Fibroblast of lung (primary cell): Measurements from ENCODE around the gene XBP1. TPM values are rescaled to one million over a fixed set of nuclear protein-coding genes. Genes with fewer than 3 reads are reported as not detected.

Experiments
- DNase-seq, 2 donors: peaks; one replicate each; pipeline versions ENCODE4 v3.0.0 to v3.0.0-alpha.2; 2010; ENCODE audit warnings: low read depth in 2 of 2
- H2AFZ ChIP-seq: 2 replicates; pipeline ENCODE4 v1.5.1; 2012; ENCODE audit warnings: low read length, control low read depth, inconsistent platforms
- H3K27ac ChIP-seq: 2 replicates; pipeline ENCODE4 v1.5.1; 2011; ENCODE audit warnings: low read length, control low read depth; ENCODE audit not compliant: insufficient read depth
- H3K27me3 ChIP-seq: 2 replicates; pipeline ENCODE4 v1.5.1; 2011; ENCODE audit warnings: mild to moderate bottlenecking, low read length; ENCODE audit not compliant: control insufficient read depth, insufficient read depth
- H3K36me3 ChIP-seq: 2 replicates; pipeline ENCODE4 v1.5.1; 2011; ENCODE audit warnings: low read length; ENCODE audit not compliant: control insufficient read depth, insufficient read depth
- H3K4me1 ChIP-seq: 2 replicates; pipeline ENCODE4 v1.5.1; 2011; ENCODE audit warnings: low read length; ENCODE audit not compliant: control insufficient read depth, insufficient read depth; ENCODE audit errors: extremely low read depth
- H3K4me2 ChIP-seq: 2 replicates; pipeline ENCODE4 v1.5.1; 2011; ENCODE audit warnings: low read length, control low read depth; ENCODE audit not compliant: insufficient read depth; ENCODE audit errors: extremely low read depth
- H3K4me3 ChIP-seq, 4 experiments: fragments of 200-600 bp in 1 of 4; sonication (generic) in 1 of 4; replicated peaks in 1 of 4; 2 replicates each; pipeline ENCODE4 v1.5.1; 2011 to 2016; ENCODE audit warnings: low read length in 4 of 4, low read depth in 3 of 4, mild to moderate bottlenecking in 3 of 4, control low read depth in 2 of 4, inconsistent platforms in 1 of 4, mixed read lengths in 1 of 4; ENCODE audit not compliant: insufficient read depth in 1 of 4; ENCODE audit errors: control extremely low read depth in 1 of 4
- H3K79me2 ChIP-seq: 2 replicates; pipeline ENCODE4 v1.5.1; 2012; ENCODE audit warnings: mild to moderate bottlenecking, low read length, inconsistent platforms; ENCODE audit not compliant: control insufficient read depth, insufficient read depth
- H3K9ac ChIP-seq: 2 replicates; pipeline ENCODE4 v1.5.1; 2011; ENCODE audit warnings: mild to moderate bottlenecking, low read length, control low read depth; ENCODE audit not compliant: insufficient read depth
- H3K9me3 ChIP-seq: 2 replicates; pipeline ENCODE4 v1.5.1; 2012; ENCODE audit warnings: low read depth, low read length; ENCODE audit not compliant: control insufficient read depth, insufficient read depth
- H4K20me1 ChIP-seq: 2 replicates; pipeline ENCODE4 v1.5.1; 2011; ENCODE audit warnings: low read length; ENCODE audit not compliant: control insufficient read depth, insufficient read depth; ENCODE audit errors: extremely low read depth
- CTCF ChIP-seq, 2 donors: IDR thresholded peaks in 1 of 2; conservative IDR thresholded peaks in 1 of 2; 1 replicate in 1 of 2; 2 replicates in 1 of 2; pipeline ENCODE4 v1.5.1; 2011 to 2012; ENCODE audit warnings: low read length in 2 of 2, control low read depth in 1 of 2, inconsistent platforms in 1 of 2, low read depth in 1 of 2, mild to moderate bottlenecking in 1 of 2
- EZH2 ChIP-seq: IDR thresholded peaks from 2 replicates; pipeline ENCODE4 v1.5.1; 2012; ENCODE audit warnings: low read length, control low read depth, mild to moderate bottlenecking; ENCODE audit errors: missing control alignments
- polyA plus RNA-seq, 2 donors: library from polyadenylated mRNA; depleted of rRNA in 1 of 2; stranded (reverse) in 1 of 2; unstranded in 1 of 2; fragments of >200 nt; gene quantifications; 2 replicates each; pipeline ENCODE4 v1.2.1, GENCODE V29; 2011 to 2012; ENCODE audit warnings: missing spikeins in 1 of 2
- total RNA-seq: library from RNA; depleted of rRNA; stranded (reverse); fragments of >200 nt; gene quantifications from 2 replicates; pipeline ENCODE4 v1.2.1, GENCODE V29; 2014

XBP1 gene
- total and polyA plus RNA-seq, 2 donors (not counting 1 experiment from before 2014, with no cell fraction given), result 144 to 241 TPM

- Histone ChIP-seq H2AFZ (no peak overlapping the region), H4K20me1 (no peaks in the 10 kb centered on the region), H3K36me3 (no peaks in the 10 kb centered on the region), H3K27ac (no peak overlapping the region), H3K79me2 (no peaks in the 10 kb centered on the region), H3K4me3 (no peak overlapping the region), H3K9me3 (no peaks in the 10 kb centered on the region), H3K4me1 (no peaks in the 10 kb centered on the region), H3K27me3 (no peaks in the 10 kb centered on the region), H3K9ac (no peak overlapping the region), H3K4me2 (no peak overlapping the region)
- TF ChIP-seq CTCF (conservative IDR thresholded peaks at IDR 0.05 in 1 of 2, IDR thresholded peaks at IDR 0.05 in 1 of 2; ENCODE audit: low read depth in 1 of 2, low read length in 2 of 2) (no peak), EZH2 (no peak)
- DNase-seq, result peak in 1 of 2 donors; percentile 10
These were observed 22.7 kb upstream of the XBP1 start for GRCh38 chr22:28822930-28823551.

GRCh38 chr22:28821452-28821851 is 21.1 kb upstream of the XBP1 start:
- Histone ChIP-seq H2AFZ (no peak overlapping the region), H4K20me1 (no peaks in the 10 kb centered on the region), H3K4me3 (no peak overlapping the region), H3K27ac (no peak overlapping the region), H3K9me3 (no peaks in the 10 kb centered on the region), H3K4me2 (no peak overlapping the region), H3K27me3 (no peaks in the 10 kb centered on the region), H3K79me2 (no peaks in the 10 kb centered on the region), H3K9ac (no peak overlapping the region), H3K36me3 (no peaks in the 10 kb centered on the region), H3K4me1 (no peaks in the 10 kb centered on the region)
- DNase-seq, result no peak
- no peak for TF ChIP-seq EZH2
- TF ChIP-seq CTCF (conservative IDR thresholded peaks at IDR 0.05 in 1 of 2, IDR thresholded peaks at IDR 0.05 in 1 of 2; ENCODE audit: low read depth in 1 of 2, low read length in 2 of 2), result no peak

- Histone ChIP-seq H3K4me3 (no peak overlapping the region), H3K27me3 (no peaks in the 10 kb centered on the region), H4K20me1 (no peaks in the 10 kb centered on the region), H3K4me1 (no peaks in the 10 kb centered on the region), H2AFZ (no peak overlapping the region), H3K9ac (no peak overlapping the region), H3K36me3 (no peaks in the 10 kb centered on the region), H3K4me2 (no peak overlapping the region), H3K27ac (no peak overlapping the region), H3K79me2 (no peaks in the 10 kb centered on the region), H3K9me3 (no peaks in the 10 kb centered on the region)
- TF ChIP-seq CTCF (conservative IDR thresholded peaks at IDR 0.05 in 1 of 2, IDR thresholded peaks at IDR 0.05 in 1 of 2; ENCODE audit: low read depth in 1 of 2, low read length in 2 of 2) (no peak), EZH2 (no peak)
- DNase-seq, result no peak
These were observed 20.5 kb upstream of the XBP1 start for GRCh38 chr22:28820885-28821284.
